SU-DHL-6 (cell line): ENCODE measurements around the gene FLOT2.

Source experiments
- H2AFZ ChIP-seq: fragments of 200-600 bp; sonication (generic); 2 replicates; pipeline ENCODE4 v1.6.1; 2014; ENCODE audit warnings: low read depth, mild to moderate bottlenecking, moderate library complexity, mixed read lengths, antibody characterized with exemption, low read length; ENCODE audit not compliant: severe bottlenecking
- H3F3A ChIP-seq: fragments of 200-600 bp; shearing (Covaris generic); 2 replicates; pipeline ENCODE4 v1.6.0; 2016; ENCODE audit warnings: antibody characterized with exemption, mild to moderate bottlenecking; ENCODE audit not compliant: insufficient read depth
- H3K27ac ChIP-seq: fragments of 200-600 bp; sonication (generic); 2 replicates; pipeline ENCODE4 v1.5.1; 2016; ENCODE audit warnings: low read depth, mild to moderate bottlenecking, low read length, moderate library complexity, mixed read lengths
- H3K27me3 ChIP-seq: fragments of 200-600 bp; sonication (generic), shearing (Covaris generic); 2 replicates; pipeline ENCODE4 v1.6.0; 2014; ENCODE audit warnings: mild to moderate bottlenecking, low read length
- H3K36me3 ChIP-seq: fragments of 200-600 bp; sonication (generic); 2 replicates; pipeline ENCODE4 v1.6.1; 2014; ENCODE audit warnings: mild to moderate bottlenecking, low read length, mixed read lengths
- H3K4me2 ChIP-seq: fragments of 300-600, 200-600 bp; shearing (Covaris generic), sonication (generic); 2 replicates; pipeline ENCODE4 v1.6.0; 2014; ENCODE audit warnings: low read length, low read depth, mild to moderate bottlenecking; ENCODE audit not compliant: poor library complexity, severe bottlenecking
- H3K4me3 ChIP-seq: fragments of 200-600 bp; sonication (generic); 2 replicates; pipeline ENCODE4 v1.5.1; 2014; ENCODE audit warnings: antibody characterized with exemption, low read length, mild to moderate bottlenecking, mixed read lengths; ENCODE audit not compliant: insufficient read depth, poor library complexity, severe bottlenecking
- H3K79me2 ChIP-seq: fragments of 200-600 bp; sonication (generic); 2 replicates; pipeline ENCODE4 v1.6.1; 2014; ENCODE audit warnings: mild to moderate bottlenecking, low read length, moderate library complexity; ENCODE audit not compliant: insufficient read depth
- H3K9ac ChIP-seq: fragments of 200-600 bp; sonication (generic); 2 replicates; pipeline ENCODE4 v1.7.0; 2014; ENCODE audit warnings: mild to moderate bottlenecking, low read length
- H3K9me2 ChIP-seq: fragments of 200-600 bp; sonication (generic); replicated peaks from 2 replicates; pipeline ENCODE4 v1.6.1; 2014; ENCODE audit warnings: low read length; ENCODE audit not compliant: insufficient read depth
- H3K9me3 ChIP-seq: fragments of 200-600 bp; sonication (generic); 2 replicates; pipeline ENCODE4 v1.6.1; 2014; ENCODE audit warnings: low read length, mixed read lengths; ENCODE audit not compliant: insufficient read depth
- H4K20me1 ChIP-seq: fragments of 200-600 bp; sonication (generic); 2 replicates; pipeline ENCODE4 v1.6.1; 2014; ENCODE audit warnings: low read depth, mild to moderate bottlenecking, antibody characterized with exemption, low read length, moderate library complexity, mixed read lengths
- EZH2phosphoT487 ChIP-seq: fragments of 200-600 bp; sonication (generic), shearing (Covaris generic); conservative IDR thresholded peaks from 2 replicates; pipeline ENCODE4 v1.6.1; 2018; ENCODE audit warnings: mild to moderate bottlenecking, antibody characterized with exemption, low read length, moderate library complexity, mixed read lengths
- TF ChIP-seq, protein P1 (sequence below): fragments of 200-600 bp; sonication (generic); IDR thresholded peaks from one replicate; pipeline ENCODE4 v1.5.1; 2017; ENCODE audit warnings: antibody characterized with exemption, mild to moderate bottlenecking, low read length, moderate library complexity; ENCODE audit not compliant: insufficient read depth, poor library complexity, severe bottlenecking

The FLOT2 gene

DNA sequence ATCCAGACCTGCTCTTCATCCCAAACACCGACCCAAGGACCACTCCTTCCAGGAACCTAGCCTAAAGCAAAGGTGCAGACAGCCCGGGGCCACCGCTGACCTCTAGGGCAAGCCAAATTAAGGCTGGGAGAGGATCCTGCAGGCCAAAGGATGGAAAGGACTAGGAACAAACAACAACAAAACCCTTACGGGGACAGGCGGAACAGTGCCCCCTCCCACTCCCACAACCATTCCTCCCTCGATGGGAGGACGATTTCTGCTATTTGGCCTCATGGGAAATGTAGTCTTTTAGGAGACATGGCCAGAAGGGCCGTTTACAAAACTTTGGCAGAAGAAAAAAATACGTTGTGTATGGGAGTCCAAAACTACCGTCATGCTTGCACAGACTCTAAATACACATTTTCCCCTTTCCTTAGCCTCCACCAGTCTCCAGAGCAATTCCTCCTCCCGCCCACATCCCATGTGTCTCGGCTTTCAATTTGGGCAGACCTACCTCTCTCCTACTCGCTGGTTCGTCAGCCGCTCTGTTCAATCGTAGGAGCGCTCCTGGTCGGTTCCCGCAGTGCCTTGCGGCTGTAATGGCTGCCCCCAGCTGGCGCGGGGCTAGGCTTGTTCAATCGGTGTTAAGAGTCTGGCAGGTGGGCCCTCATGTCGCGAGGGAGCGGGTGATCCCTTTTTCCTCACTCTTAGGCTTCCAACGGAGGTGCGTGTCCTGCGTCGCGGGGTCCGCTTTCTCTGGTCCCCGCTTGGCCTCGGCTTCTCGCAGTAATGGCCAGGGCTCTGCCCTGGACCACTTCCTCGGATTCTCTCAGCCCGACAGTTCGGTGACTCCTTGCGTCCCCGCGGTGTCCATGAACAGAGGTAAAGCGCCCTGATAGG lies 42.8 kb downstream of the FLOT2 start, which contains the start of gene ERAL1:
ERAL1 (plus strand) TSS at position 560 of the 879 bp plus-strand sequence; CDS start at position 579, 19 bp downstream.
- Histone ChIP-seq H3K4me2 (peak within 1 kb of the TSS; percentile 62), H3K4me3 (peak within 1 kb of the TSS; percentile 60), H3K27ac (no peak within 1 kb of the TSS), H3K9me3 (no peaks in the 10 kb centered on the region), H3K9ac (peak within 1 kb of the TSS; percentile 68), H3K27me3 (no peaks in the 10 kb centered on the region), H2AFZ (peak within 1 kb of the TSS; percentile 75), H4K20me1 (no peaks in the 10 kb centered on the region), H3F3A (peaks cover 4% of the 10 kb centered on the region; the same call in 1 of the 2 replicates), H3K9me2 (no peaks in the 10 kb centered on the region), H3K36me3 (no peaks in the 10 kb centered on the region), H3K79me2 (peaks cover 6% of the 10 kb centered on the region; the same call in 1 of the 2 replicates)
- TF ChIP-seq EZH2phosphoT487 = no peak
- TF ChIP-seq, protein P1, sequence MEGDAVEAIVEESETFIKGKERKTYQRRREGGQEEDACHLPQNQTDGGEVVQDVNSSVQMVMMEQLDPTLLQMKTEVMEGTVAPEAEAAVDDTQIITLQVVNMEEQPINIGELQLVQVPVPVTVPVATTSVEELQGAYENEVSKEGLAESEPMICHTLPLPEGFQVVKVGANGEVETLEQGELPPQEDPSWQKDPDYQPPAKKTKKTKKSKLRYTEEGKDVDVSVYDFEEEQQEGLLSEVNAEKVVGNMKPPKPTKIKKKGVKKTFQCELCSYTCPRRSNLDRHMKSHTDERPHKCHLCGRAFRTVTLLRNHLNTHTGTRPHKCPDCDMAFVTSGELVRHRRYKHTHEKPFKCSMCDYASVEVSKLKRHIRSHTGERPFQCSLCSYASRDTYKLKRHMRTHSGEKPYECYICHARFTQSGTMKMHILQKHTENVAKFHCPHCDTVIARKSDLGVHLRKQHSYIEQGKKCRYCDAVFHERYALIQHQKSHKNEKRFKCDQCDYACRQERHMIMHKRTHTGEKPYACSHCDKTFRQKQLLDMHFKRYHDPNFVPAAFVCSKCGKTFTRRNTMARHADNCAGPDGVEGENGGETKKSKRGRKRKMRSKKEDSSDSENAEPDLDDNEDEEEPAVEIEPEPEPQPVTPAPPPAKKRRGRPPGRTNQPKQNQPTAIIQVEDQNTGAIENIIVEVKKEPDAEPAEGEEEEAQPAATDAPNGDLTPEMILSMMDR = no peak

DNA sequence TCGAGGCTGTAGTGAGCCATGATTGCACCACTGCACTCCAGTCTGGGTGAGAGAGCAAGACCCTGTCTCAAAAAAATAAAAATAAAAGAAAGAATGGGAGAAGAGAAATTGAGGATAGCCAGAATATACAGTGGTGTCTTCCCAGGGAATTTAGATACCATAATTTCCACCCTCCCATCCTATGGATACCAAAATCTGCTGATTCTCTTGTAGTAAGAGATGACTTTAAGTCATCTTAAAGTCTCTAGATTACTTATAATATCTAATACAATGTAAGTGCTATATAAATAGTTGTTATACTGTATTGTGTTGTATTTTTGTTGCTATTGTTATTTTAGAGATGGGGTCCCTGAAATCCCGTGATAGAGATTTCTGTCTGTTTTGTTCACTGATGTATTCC lies 44.2 kb downstream of the FLOT2 start:
- Histone ChIP-seq H3K4me3 (no peak overlapping the region), H4K20me1 (no peaks in the 10 kb centered on the region), H3K79me2 (peaks cover 6% of the 10 kb centered on the region; the same call in 1 of the 2 replicates), H3K36me3 (no peaks in the 10 kb centered on the region), H3K27ac (no peak overlapping the region), H3F3A (peaks cover 4% of the 10 kb centered on the region; the same call in 1 of the 2 replicates), H3K9me3 (no peaks in the 10 kb centered on the region), H3K9me2 (no peaks in the 10 kb centered on the region), H2AFZ (no peak overlapping the region), H3K27me3 (no peaks in the 10 kb centered on the region), H3K4me2 (no peak overlapping the region), H3K9ac (no peak overlapping the region)
- TF ChIP-seq, protein P1 = no peak
- no peak for TF ChIP-seq EZH2phosphoT487

DNA sequence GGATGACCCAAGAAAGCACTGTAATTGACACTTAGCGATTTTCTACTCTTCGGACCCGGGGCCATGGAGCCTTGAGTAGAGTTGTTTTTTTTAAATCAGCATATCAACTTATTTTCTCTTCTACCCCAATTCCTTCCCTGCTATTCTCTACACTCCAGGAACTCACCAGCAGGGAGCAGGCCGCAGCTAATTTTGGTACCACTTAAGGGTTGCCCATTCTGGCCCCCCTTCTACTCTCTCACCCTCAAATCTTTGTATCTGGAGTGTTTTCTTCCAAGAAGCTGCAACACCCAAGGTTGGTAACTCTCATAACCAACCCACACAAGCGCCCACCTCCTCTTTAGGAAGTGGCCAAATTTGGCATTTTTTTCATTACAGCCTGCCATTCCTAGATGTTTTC lies 48.3 kb downstream of the FLOT2 start:
- Histone ChIP-seq H3F3A (peaks cover 4% of the 10 kb centered on the region; the same call in 1 of the 2 replicates), H3K4me3 (no peak overlapping the region), H3K9me2 (no peaks in the 10 kb centered on the region), H3K9me3 (no peaks in the 10 kb centered on the region), H3K4me2 (no peak overlapping the region), H2AFZ (no peak overlapping the region), H3K27ac (no peak overlapping the region), H3K9ac (no peak overlapping the region), H3K27me3 (no peaks in the 10 kb centered on the region), H3K36me3 (no peaks in the 10 kb centered on the region), H3K79me2 (no peaks in the 10 kb centered on the region), H4K20me1 (no peaks in the 10 kb centered on the region)
- TF ChIP-seq EZH2phosphoT487 = no peak
- TF ChIP-seq, protein P1 = no peak
